HEK293T (cell line): ENCODE measurements around the gene ATP9A.

Source experiments
- CTCF ChIA-PET: fragments of 350-600 bp; formaldehyde crosslinking; extraction: SDS; loops from one replicate; lab custom pipeline; 2021; ENCODE audit warnings: antibody characterized with exemption, inconsistent platforms; lab: Yijun Ruan, JAX
- POLR2A ChIA-PET: fragments of 350-600 bp; formaldehyde crosslinking; extraction: SDS; loops from one replicate; lab custom pipeline; 2020; ENCODE audit warnings: antibody characterized with exemption, inconsistent platforms; lab: Yijun Ruan, JAX
- DNase-seq: peaks from one replicate; pipeline ENCODE4 v3.0.0; 2012; ENCODE audit warnings: mixed read lengths; ENCODE audit errors: extremely low spot score
- ARNT ChIP-seq: fragments of 450-650 bp; IDR thresholded peaks from 2 replicates; pipeline ENCODE4 v1.6.1; 2017; ENCODE audit warnings: mild to moderate bottlenecking
- BHLHE40 ChIP-seq: fragments of 450-650 bp; IDR thresholded peaks from 2 replicates; pipeline ENCODE4 v1.6.1; 2016; ENCODE audit warnings: mild to moderate bottlenecking, moderate library complexity, borderline replicate concordance
- CTBP1 ChIP-seq: fragments of 450-650 bp; IDR thresholded peaks from 2 replicates; pipeline ENCODE4 v1.6.1; 2016; ENCODE audit warnings: borderline replicate concordance
- ELF4 ChIP-seq: fragments of 450-650 bp; IDR thresholded peaks from 2 replicates; pipeline ENCODE4 v1.6.1; 2017; ENCODE audit warnings: antibody characterized with exemption
- FOXA1 ChIP-seq: fragments of 450-650 bp; IDR thresholded peaks from 2 replicates; pipeline ENCODE4 v1.6.1; 2016; ENCODE audit warnings: mild to moderate bottlenecking
- FOXK2 ChIP-seq: fragments of 450-650 bp; IDR thresholded peaks from 2 replicates; pipeline ENCODE4 v1.6.1; 2016; ENCODE audit warnings: mild to moderate bottlenecking
- FOXM1 ChIP-seq: fragments of 450-650 bp; IDR thresholded peaks from 2 replicates; pipeline ENCODE4 v1.6.1; 2017; ENCODE audit warnings: mild to moderate bottlenecking, borderline replicate concordance
- HDGF ChIP-seq: fragments of 450-650 bp; IDR thresholded peaks from 2 replicates; pipeline ENCODE4 v1.6.1; 2017; ENCODE audit warnings: antibody characterized with exemption, borderline replicate concordance
- L3MBTL2 ChIP-seq: fragments of 450-650 bp; conservative IDR thresholded peaks from 2 replicates; pipeline ENCODE4 v1.6.1; 2016; ENCODE audit warnings: mild to moderate bottlenecking
- LEF1 ChIP-seq: fragments of 450-650 bp; IDR thresholded peaks from 2 replicates; pipeline ENCODE4 v1.6.1; 2017; ENCODE audit warnings: mild to moderate bottlenecking, borderline replicate concordance
- NFRKB ChIP-seq: fragments of 450-650 bp; IDR thresholded peaks from 2 replicates; pipeline ENCODE4 v1.6.1; 2016; ENCODE audit warnings: mild to moderate bottlenecking, moderate library complexity
- PKNOX1 ChIP-seq: fragments of 450-650 bp; IDR thresholded peaks from 2 replicates; pipeline ENCODE4 v1.6.1; 2016
- SP1 ChIP-seq: fragments of 450-650 bp; IDR thresholded peaks from 2 replicates; pipeline ENCODE4 v1.6.1; 2017
- SUZ12 ChIP-seq: fragments of 450-650 bp; IDR thresholded peaks from 2 replicates; pipeline ENCODE4 v1.6.1; 2016; ENCODE audit warnings: mild to moderate bottlenecking
- TARDBP ChIP-seq: fragments of 450-650 bp; IDR thresholded peaks from 2 replicates; pipeline ENCODE4 v1.6.1; 2016
- ZNF384 ChIP-seq: fragments of 450-650 bp; IDR thresholded peaks from 2 replicates; pipeline ENCODE4 v1.6.1; 2016

ATP9A gene

DNA sequence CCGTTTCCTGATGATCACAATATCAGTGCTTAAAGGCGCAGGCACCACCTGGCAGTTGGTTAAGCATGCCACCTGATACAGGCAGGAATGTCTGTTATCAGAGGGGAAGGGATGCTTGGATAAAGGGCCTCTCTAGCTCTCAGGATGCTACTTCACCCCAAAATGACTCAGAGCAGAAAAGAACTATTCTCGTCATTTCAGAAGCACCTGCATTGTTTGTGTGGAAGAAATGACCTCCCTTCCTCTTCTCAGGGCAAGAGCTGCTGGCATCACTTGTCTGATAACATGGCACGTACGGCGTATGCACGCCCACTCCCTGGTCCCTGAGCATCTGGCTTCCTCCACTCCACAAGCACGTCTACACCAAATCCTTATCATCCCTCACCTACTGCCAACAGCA lies 47.3 kb downstream of the ATP9A start:
- POLR2A ChIA-PET = no interaction called here
- CTCF ChIA-PET = interaction anchor here (0.9 to 1.1 kb wide), 2 partner anchors 11 to 20 kb away, joined by 3 to 4 read pairs; no protein-coding TSS in a partner anchor
- DNase-seq = no peak
- TF ChIP-seq ELF4 (no peak), L3MBTL2 (no peak), SP1 (no peak), CTBP1 (no peak), PKNOX1 (no peak), ARNT (no peak), HDGF (no peak), TARDBP (no peak), LEF1 (no peak), SUZ12 (no peak), ZNF384 (no peak), FOXK2 (no peak), FOXA1 (no peak), NFRKB (no peak), FOXM1 (no peak), BHLHE40 (no peak)

DNA sequence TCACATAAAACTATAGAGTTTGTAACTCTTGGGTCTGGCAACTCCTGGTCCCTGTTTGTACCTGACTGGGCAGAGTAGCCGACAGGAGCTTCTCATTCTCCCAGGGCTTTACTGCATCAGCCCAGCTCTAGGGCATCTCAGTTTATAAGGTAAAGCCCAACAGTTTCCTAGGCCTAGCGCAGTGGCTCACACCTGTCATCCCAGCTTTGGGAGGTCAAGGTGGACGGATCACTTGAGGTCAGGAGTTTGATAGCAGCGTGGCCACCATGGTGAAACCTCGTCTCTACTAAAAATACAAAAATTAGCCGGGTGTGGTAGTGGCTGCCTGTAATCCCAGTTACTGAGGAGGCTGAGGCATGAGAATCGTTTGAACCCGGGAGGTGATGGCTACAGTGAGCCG lies 47.8 kb downstream of the ATP9A start:
- TF ChIP-seq TARDBP = no peak
- TF ChIP-seq SUZ12 = no peak
- TF ChIP-seq HDGF = no peak
- no peak for TF ChIP-seq NFRKB
- no peak for TF ChIP-seq SP1
- no peak for TF ChIP-seq FOXK2
- no peak for TF ChIP-seq ELF4
- TF ChIP-seq BHLHE40 = no peak
- TF ChIP-seq L3MBTL2 = no peak
- no peak for TF ChIP-seq PKNOX1
- POLR2A ChIA-PET = no interaction called here
- no peak for DNase-seq
- CTCF ChIA-PET = interaction anchor here (1.1 kb wide), 1 partner anchor 11 kb away, joined by 4 read pairs; no protein-coding TSS in a partner anchor

- TF ChIP-seq LEF1 (no peak), L3MBTL2 (no peak), FOXM1 (no peak), HDGF (no peak), ARNT (no peak), ZNF384 (no peak), SP1 (no peak), NFRKB (no peak), ELF4 (no peak)
- CTCF ChIA-PET = no interaction called here
- POLR2A ChIA-PET = no interaction called here
- no peak for DNase-seq
These were observed 52.4 kb downstream of the ATP9A start for GRCh38 chr20:51715856-51716185.

DNA sequence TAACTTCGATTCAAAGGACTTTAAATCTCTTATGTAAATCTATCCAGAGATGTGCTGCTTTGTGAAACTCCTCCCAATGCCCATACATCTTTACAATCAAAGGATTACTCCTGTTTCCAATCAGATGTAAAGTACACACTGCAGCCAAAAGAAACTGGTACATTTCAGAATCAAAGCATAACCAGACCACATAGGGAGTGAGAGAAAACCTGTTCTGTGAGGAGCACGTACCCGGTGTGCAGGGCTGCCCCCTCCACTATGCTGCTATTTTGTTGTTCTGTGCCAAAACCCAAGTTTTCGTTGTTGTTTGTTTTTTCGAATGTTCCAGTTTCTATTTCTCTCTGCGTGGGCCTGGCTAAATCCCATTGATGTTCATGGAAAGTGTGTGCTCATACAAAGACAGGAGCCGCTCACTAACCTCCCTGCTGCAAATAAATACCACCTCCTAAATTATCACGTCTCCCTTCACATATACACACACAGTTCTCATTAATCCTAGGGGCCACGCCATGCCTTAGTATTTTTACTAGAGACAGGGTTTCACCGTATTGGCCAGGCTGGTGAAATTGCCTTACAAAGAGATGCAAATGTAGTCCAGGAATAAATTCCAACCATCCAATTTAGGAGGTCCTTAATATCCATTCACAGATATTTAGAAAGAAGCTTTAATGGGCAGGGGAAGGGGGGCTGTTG lies 52.9 kb downstream of the ATP9A start:
- no peak for DNase-seq
- no peak for TF ChIP-seq SUZ12
- no peak for TF ChIP-seq HDGF
- no peak for TF ChIP-seq CTBP1
- TF ChIP-seq NFRKB = no peak
- no peak for TF ChIP-seq LEF1
- no peak for TF ChIP-seq L3MBTL2
- no peak for TF ChIP-seq FOXM1
- TF ChIP-seq ELF4 = no peak
- no peak for TF ChIP-seq PKNOX1
- TF ChIP-seq SP1 = no peak
- no peak for TF ChIP-seq ARNT
- TF ChIP-seq FOXK2 = no peak
- no peak for TF ChIP-seq FOXA1
- CTCF ChIA-PET = no interaction called here
- POLR2A ChIA-PET = no interaction called here

GRCh38 chr20:51713213-51713598 lies 55.0 kb downstream of the ATP9A start:
- CTCF ChIA-PET = no interaction called here
- no peak for TF ChIP-seq FOXK2
- no peak for TF ChIP-seq ELF4
- no peak for TF ChIP-seq ARNT
- TF ChIP-seq TARDBP = no peak
- TF ChIP-seq SP1 = no peak
- no peak for TF ChIP-seq PKNOX1
- TF ChIP-seq NFRKB = no peak
- POLR2A ChIA-PET = no interaction called here
- no peak for DNase-seq
